T-helper 17 cell (primary cell): ENCODE data around the gene KCNQ1OT1. TPM values are rescaled to one million over a fixed set of nuclear protein-coding genes. Genes with fewer than 3 reads are reported as not detected.

Experiments
- ATAC-seq: fragments of 150-1000 bp; cut with Tn5 transposase; 2 replicates; pipeline ENCODE4 v1.10.0; 2021; ENCODE audit warnings: mild to moderate bottlenecking, moderate library complexity
- DNase-seq, 3 donors: peaks; one replicate each; pipeline versions ENCODE4 v3.0.0 to v3.0.0-alpha.2; 2020 to 2021
- H3K9me3 ChIP-seq: one replicate; pipeline ENCODE4 v1.7.0; 2013; ENCODE audit warnings: low read length, mild to moderate bottlenecking; ENCODE audit not compliant: control insufficient read depth, poor library complexity, severe bottlenecking
- H3K27ac Mint-ChIP-seq: one replicate; pipeline ENCODE4 v1.8.0; 2022; ENCODE audit warnings: mild to moderate bottlenecking, moderate library complexity, mixed read lengths
- H3K27me3 Mint-ChIP-seq: one replicate; pipeline ENCODE4 v1.8.0; 2022; ENCODE audit warnings: mixed read lengths
- H3K36me3 Mint-ChIP-seq: one replicate; pipeline ENCODE4 v1.8.0; 2022; ENCODE audit warnings: low read depth, mixed read lengths
- H3K4me1 Mint-ChIP-seq: one replicate; pipeline ENCODE4 v1.8.0; 2022; ENCODE audit warnings: mild to moderate bottlenecking, mixed read lengths
- H3K4me3 Mint-ChIP-seq: one replicate; pipeline ENCODE4 v1.8.0; 2022; ENCODE audit warnings: mild to moderate bottlenecking, moderate library complexity, mixed read lengths
- total RNA-seq, 4 donors: library from RNA in 2 of 4; stranded (reverse) in 2 of 4; gene quantifications; one replicate each; pipeline ENCODE4 v1.2.3 and lab custom pipeline; 2022 to 2026

KCNQ1OT1 gene
- total RNA-seq, 2 donors from 2014 or later = 0.20 to 0.23 TPM

GRCh38 chr11:2675540-2675939 is 24.3 kb downstream of the KCNQ1OT1 start:
- no peak for DNase-seq
- Mint-ChIP-seq H3K4me3 (no peak overlapping the region), H3K36me3 (no peaks in the 10 kb centered on the region), H3K4me1 (peaks cover 3% of the 10 kb centered on the region), H3K27ac (no peak overlapping the region), H3K27me3 (no peaks in the 10 kb centered on the region)
- H3K9me3 ChIP-seq = no peaks in the 10 kb centered on the region
- no peak for ATAC-seq

- Mint-ChIP-seq H3K36me3 (no peaks in the 10 kb centered on the region), H3K4me1 (peaks cover 3% of the 10 kb centered on the region), H3K4me3 (no peak overlapping the region), H3K27me3 (no peaks in the 10 kb centered on the region), H3K27ac (no peak overlapping the region)
- no peaks in the 10 kb centered on the region for H3K9me3 ChIP-seq
- no peak for ATAC-seq
- no peak for DNase-seq
These were observed 25.1 kb downstream of the KCNQ1OT1 start for GRCh38 chr11:2674658-2675131.

- Mint-ChIP-seq H3K4me1 (peaks cover 3% of the 10 kb centered on the region), H3K36me3 (no peaks in the 10 kb centered on the region), H3K27me3 (no peaks in the 10 kb centered on the region), H3K27ac (no peak overlapping the region), H3K4me3 (no peak overlapping the region)
- ATAC-seq = no peak
- no peaks in the 10 kb centered on the region for H3K9me3 ChIP-seq
- DNase-seq = no peak
These were observed 25.8 kb downstream of the KCNQ1OT1 start for GRCh38 chr11:2673871-2674471.

DNA sequence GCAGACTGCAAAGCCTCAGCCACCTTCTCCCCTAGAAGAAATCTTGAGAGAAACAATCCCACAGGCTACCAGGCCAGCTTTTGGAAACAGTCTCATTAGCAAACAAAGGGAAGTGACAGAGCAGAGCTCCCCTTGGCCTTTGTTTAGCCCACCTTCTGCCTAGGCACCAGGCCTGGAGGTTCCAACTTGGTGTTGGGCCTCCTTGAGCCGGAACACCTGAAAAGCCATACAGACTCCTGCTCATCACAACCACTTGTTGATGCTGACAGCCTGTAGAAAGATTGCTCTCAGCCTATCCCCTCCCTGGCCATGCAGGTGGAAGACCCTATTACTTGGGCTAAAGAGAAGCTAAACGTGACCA is 26.6 kb downstream of the KCNQ1OT1 start:
- Mint-ChIP-seq H3K27ac (no peak overlapping the region), H3K36me3 (peaks cover 4% of the 10 kb centered on the region), H3K27me3 (no peaks in the 10 kb centered on the region), H3K4me3 (no peak overlapping the region), H3K4me1 (peaks cover 7% of the 10 kb centered on the region)
- no peaks in the 10 kb centered on the region for H3K9me3 ChIP-seq
- no peak for ATAC-seq
- DNase-seq = no peak

DNA sequence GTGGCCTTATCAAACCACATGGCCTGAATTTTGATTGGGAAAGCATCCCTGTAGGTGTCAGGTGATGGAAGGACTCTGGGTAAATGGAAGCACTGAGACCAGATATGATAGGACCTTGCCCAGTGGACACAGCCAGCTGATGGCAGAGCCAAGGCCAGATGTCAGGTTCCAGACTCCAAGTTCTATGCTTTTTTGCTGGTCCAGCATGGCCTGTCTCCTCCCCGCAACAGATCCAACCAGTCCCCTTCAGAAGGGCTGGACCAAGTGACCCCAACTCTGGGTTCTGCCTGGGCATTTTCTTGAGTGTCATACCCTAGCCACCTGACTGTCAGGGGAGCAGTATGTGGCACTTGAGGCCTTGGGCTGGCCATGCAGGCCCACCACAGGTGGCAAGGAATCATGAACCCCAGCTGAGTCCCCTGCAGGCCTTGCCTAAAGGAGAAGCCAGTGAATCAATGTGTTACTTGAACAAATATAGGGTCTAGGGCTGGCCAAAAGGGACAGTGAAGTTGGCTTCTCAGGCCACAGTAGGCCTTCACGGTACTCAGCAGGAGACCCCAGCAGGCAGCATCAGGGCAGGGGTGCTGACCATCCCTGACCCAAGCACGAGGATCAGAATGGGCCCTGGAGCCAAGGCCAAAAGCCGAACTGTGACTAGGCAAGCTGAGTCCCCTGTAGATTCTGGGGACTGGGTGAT is 27.1 kb downstream of the KCNQ1OT1 start:
- H3K27me3 Mint-ChIP-seq = no peaks in the 10 kb centered on the region

GRCh38 chr11:2671748-2672147 is 28.0 kb downstream of the KCNQ1OT1 start:
- DNase-seq = no peak
- H3K4me1 Mint-ChIP-seq = peaks cover 4% of the 10 kb centered on the region
- no peaks in the 10 kb centered on the region for H3K9me3 ChIP-seq
- peaks cover 4% of the 10 kb centered on the region for H3K36me3 Mint-ChIP-seq
- no peak overlapping the region for H3K4me3 Mint-ChIP-seq
- H3K27ac Mint-ChIP-seq = no peak overlapping the region
- no peak for ATAC-seq
- H3K27me3 Mint-ChIP-seq = no peaks in the 10 kb centered on the region

More for the DNA sequence above, 27.1 kb downstream of the KCNQ1OT1 start:
- H3K27ac Mint-ChIP-seq = no peak overlapping the region
- no peaks in the 10 kb centered on the region for H3K9me3 ChIP-seq
- peaks cover 4% of the 10 kb centered on the region for H3K36me3 Mint-ChIP-seq
- DNase-seq (no peak), ATAC-seq (no peak)
- H3K4me3 Mint-ChIP-seq = no peak overlapping the region
- peaks cover 7% of the 10 kb centered on the region for H3K4me1 Mint-ChIP-seq

GRCh38 chr11:2670541-2671100 is 29.2 kb downstream of the KCNQ1OT1 start:
- peaks cover 4% of the 10 kb centered on the region for H3K4me1 Mint-ChIP-seq

GRCh38 chr11:2669634-2670469 is 29.9 kb downstream of the KCNQ1OT1 start:
- no peak for ATAC-seq
- no peak overlapping the region for H3K27ac Mint-ChIP-seq

More at GRCh38 chr11:2670541-2671100, 29.2 kb downstream of the KCNQ1OT1 start:
- Mint-ChIP-seq H3K27ac (no peak overlapping the region), H3K27me3 (no peaks in the 10 kb centered on the region), H3K36me3 (peaks cover 4% of the 10 kb centered on the region), H3K4me3 (no peak overlapping the region)
- H3K9me3 ChIP-seq = no peaks in the 10 kb centered on the region
- ATAC-seq (no peak), DNase-seq (no peak)

GRCh38 chr11:2668876-2669275 is 30.9 kb downstream of the KCNQ1OT1 start:
- ATAC-seq = no peak
- Mint-ChIP-seq H3K27me3 (no peaks in the 10 kb centered on the region), H3K27ac (no peak overlapping the region)

More at GRCh38 chr11:2669634-2670469, 29.9 kb downstream of the KCNQ1OT1 start:
- H3K27me3 Mint-ChIP-seq = no peaks in the 10 kb centered on the region
- no peak overlapping the region for H3K4me3 Mint-ChIP-seq
- no peak for DNase-seq
- no peaks in the 10 kb centered on the region for H3K9me3 ChIP-seq
- peaks cover 4% of the 10 kb centered on the region for H3K4me1 Mint-ChIP-seq
- peaks cover 4% of the 10 kb centered on the region for H3K36me3 Mint-ChIP-seq

GRCh38 chr11:2667940-2668339 is 31.9 kb downstream of the KCNQ1OT1 start:
- Mint-ChIP-seq H3K27me3 (no peaks in the 10 kb centered on the region), H3K36me3 (peaks cover 4% of the 10 kb centered on the region), H3K4me1 (peaks cover 4% of the 10 kb centered on the region), H3K27ac (no peak overlapping the region), H3K4me3 (no peak overlapping the region)
- ATAC-seq (no peak), DNase-seq (no peak)
- H3K9me3 ChIP-seq = no peaks in the 10 kb centered on the region

More at GRCh38 chr11:2668876-2669275, 30.9 kb downstream of the KCNQ1OT1 start:
- Mint-ChIP-seq H3K4me1 (peaks cover 4% of the 10 kb centered on the region), H3K4me3 (no peak overlapping the region), H3K36me3 (peaks cover 4% of the 10 kb centered on the region)
- no peaks in the 10 kb centered on the region for H3K9me3 ChIP-seq
- no peak for DNase-seq

DNA sequence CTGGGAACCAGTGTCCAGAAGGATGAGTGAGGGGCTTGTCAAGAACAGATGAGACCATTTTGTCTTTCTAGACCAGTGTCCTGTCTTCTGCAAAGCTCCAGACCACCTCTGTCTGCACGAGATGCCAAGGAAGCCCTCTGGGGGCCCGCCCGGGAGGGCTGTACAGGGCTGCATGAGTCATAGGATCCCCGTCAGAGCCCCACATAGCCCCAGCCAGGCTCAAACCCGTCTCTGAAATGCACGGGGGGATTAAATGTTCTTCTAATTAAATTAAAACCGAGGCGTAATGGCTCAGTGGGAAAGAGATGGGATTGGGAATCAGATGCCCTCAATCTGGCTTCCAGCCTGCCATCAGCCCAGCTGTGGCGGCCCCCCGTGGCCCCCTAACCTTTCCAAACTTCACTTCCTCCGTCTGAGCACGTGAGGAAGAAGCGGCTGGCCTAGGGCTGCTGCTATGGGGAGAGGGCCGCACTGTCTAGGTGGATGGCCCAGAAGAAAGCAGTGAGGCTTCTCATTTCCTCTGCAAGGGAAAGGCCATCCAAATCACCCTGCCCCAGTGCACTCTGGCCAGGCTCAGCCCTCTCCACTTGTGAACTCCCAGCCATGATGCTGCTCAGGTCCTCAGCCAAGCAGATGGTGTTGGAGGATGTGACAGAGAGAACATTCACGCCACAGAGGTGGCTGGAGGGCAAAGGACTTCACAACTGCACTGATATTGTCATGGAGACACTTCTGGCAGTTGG is 32.8 kb downstream of the KCNQ1OT1 start:
- Mint-ChIP-seq H3K27me3 (no peaks in the 10 kb centered on the region), H3K4me1 (peaks cover 4% of the 10 kb centered on the region), H3K4me3 (no peak overlapping the region), H3K36me3 (peaks cover 4% of the 10 kb centered on the region), H3K27ac (no peak overlapping the region)
- DNase-seq = no peak
- no peak for ATAC-seq
- H3K9me3 ChIP-seq = no peaks in the 10 kb centered on the region

DNA sequence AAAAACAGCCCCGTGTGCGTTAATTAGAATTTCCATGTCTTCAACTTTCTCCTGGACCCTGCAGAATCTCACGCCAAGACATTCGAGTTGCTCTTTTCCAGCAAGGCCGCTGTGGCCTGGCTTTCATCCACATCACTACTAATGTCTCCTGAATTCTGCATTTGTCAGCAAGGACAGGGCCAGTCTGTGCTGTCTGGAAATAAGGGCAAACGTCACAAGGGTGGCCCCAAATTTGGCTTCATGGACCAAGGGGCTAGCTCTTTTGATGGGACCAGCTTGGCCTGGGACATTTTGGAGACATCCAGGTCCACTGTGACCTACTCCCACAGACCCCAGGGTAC is 33.4 kb downstream of the KCNQ1OT1 start:
- no peak overlapping the region for H3K4me3 Mint-ChIP-seq
- H3K27ac Mint-ChIP-seq = no peak overlapping the region
- H3K4me1 Mint-ChIP-seq = peaks cover 4% of the 10 kb centered on the region
- H3K27me3 Mint-ChIP-seq = no peaks in the 10 kb centered on the region
- peaks cover 4% of the 10 kb centered on the region for H3K36me3 Mint-ChIP-seq
- H3K9me3 ChIP-seq = no peaks in the 10 kb centered on the region
- ATAC-seq (no peak), DNase-seq (no peak)
